ENCODE results near the gene KRTAP5-6.

Gene KRTAP5-6

GRCh38 chr11:1694846-1695547, 2.0 kb upstream of the KRTAP5-6 start:
- Mint-ChIP-seq H3K9me3 (no peaks in the 10 kb centered on the region), H3K27me3 (peaks cover 83% of the 10 kb centered on the region), H3K4me1 (ENCODE audit: low read depth) (peaks cover 11% of the 10 kb centered on the region), H3K36me3 (ENCODE audit: low read depth) (no peaks in the 10 kb centered on the region), H3K4me3 (no peak overlapping the region), H3K27ac (no peak overlapping the region)
- intact Hi-C loops (cut with micrococcal nuclease) = loop anchor here (1.0 to 2.0 kb wide), 2 partner anchors 137 to 462 kb away; no protein-coding TSS in a partner anchor

- H3K4me1 Mint-ChIP-seq (ENCODE audit: low read depth) = peaks cover 11% of the 10 kb centered on the region
- intact Hi-C loops (cut with micrococcal nuclease) = loop anchor here (2.0 kb wide), 1 partner anchor 461 kb away; no protein-coding TSS in a partner anchor
- H3K27me3 Mint-ChIP-seq = peaks cover 82% of the 10 kb centered on the region
- H3K9me3 Mint-ChIP-seq = no peaks in the 10 kb centered on the region
- H3K36me3 Mint-ChIP-seq (ENCODE audit: low read depth) = no peaks in the 10 kb centered on the region
- H3K4me3 Mint-ChIP-seq = no peak overlapping the region
- no peak overlapping the region for H3K27ac Mint-ChIP-seq
These were observed 1.4 kb upstream of the KRTAP5-6 start for GRCh38 chr11:1695548-1696108.

GRCh38 chr11:1699771-1700170, 2.8 kb downstream of the KRTAP5-6 start:
- Mint-ChIP-seq H3K4me1 (ENCODE audit: low read depth) (no peaks in the 10 kb centered on the region), H3K9me3 (no peaks in the 10 kb centered on the region), H3K4me3 (no peak overlapping the region), H3K27me3 (peaks cover 74% of the 10 kb centered on the region), H3K27ac (no peak overlapping the region), H3K36me3 (ENCODE audit: low read depth) (no peaks in the 10 kb centered on the region)
- intact Hi-C loops (cut with micrococcal nuclease) = no loop called here

GRCh38 chr11:1701091-1701807, 4.3 kb downstream of the KRTAP5-6 start:
- intact Hi-C loops (cut with micrococcal nuclease) = no loop called here
- Mint-ChIP-seq H3K27ac (no peak overlapping the region), H3K4me1 (ENCODE audit: low read depth) (no peaks in the 10 kb centered on the region), H3K9me3 (no peaks in the 10 kb centered on the region), H3K4me3 (no peak overlapping the region), H3K27me3 (peaks cover 68% of the 10 kb centered on the region), H3K36me3 (ENCODE audit: low read depth) (no peaks in the 10 kb centered on the region)

- Mint-ChIP-seq H3K27ac (no peak overlapping the region), H3K27me3 (peaks cover 68% of the 10 kb centered on the region), H3K4me3 (no peak overlapping the region), H3K9me3 (no peaks in the 10 kb centered on the region), H3K4me1 (ENCODE audit: low read depth) (no peaks in the 10 kb centered on the region), H3K36me3 (ENCODE audit: low read depth) (no peaks in the 10 kb centered on the region)
- intact Hi-C loops (cut with micrococcal nuclease) = no loop called here
These were observed 5.5 kb downstream of the KRTAP5-6 start for GRCh38 chr11:1702506-1702905.

GRCh38 chr11:1703146-1703545, 6.2 kb downstream of the KRTAP5-6 start:
- Mint-ChIP-seq H3K9me3 (no peaks in the 10 kb centered on the region), H3K4me3 (no peak overlapping the region), H3K27me3 (peaks cover 65% of the 10 kb centered on the region), H3K36me3 (ENCODE audit: low read depth) (no peaks in the 10 kb centered on the region), H3K27ac (no peak overlapping the region), H3K4me1 (ENCODE audit: low read depth) (no peaks in the 10 kb centered on the region)
- intact Hi-C loops (cut with micrococcal nuclease) = no loop called here

- Mint-ChIP-seq H3K4me1 (ENCODE audit: low read depth) (no peaks in the 10 kb centered on the region), H3K4me3 (no peak overlapping the region), H3K27me3 (peaks cover 69% of the 10 kb centered on the region), H3K36me3 (ENCODE audit: low read depth) (no peaks in the 10 kb centered on the region), H3K9me3 (no peaks in the 10 kb centered on the region), H3K27ac (no peak overlapping the region)
- intact Hi-C loops (cut with micrococcal nuclease) = loop anchor here (1.0 kb wide), 1 partner anchor 127 kb away; no protein-coding TSS in a partner anchor
These were observed 8.4 kb downstream of the KRTAP5-6 start for GRCh38 chr11:1705126-1706052.

- Mint-ChIP-seq H3K9me3 (no peaks in the 10 kb centered on the region), H3K4me1 (ENCODE audit: low read depth) (no peaks in the 10 kb centered on the region), H3K36me3 (ENCODE audit: low read depth) (no peaks in the 10 kb centered on the region), H3K27ac (no peak overlapping the region), H3K4me3 (no peak overlapping the region), H3K27me3 (peaks cover 64% of the 10 kb centered on the region)
- intact Hi-C loops (cut with micrococcal nuclease) = loop anchor here (1.0 kb wide), 1 partner anchor 125 kb away; no protein-coding TSS in a partner anchor
These were observed 9.8 kb downstream of the KRTAP5-6 start for GRCh38 chr11:1706634-1707400.

- no peaks in the 10 kb centered on the region for H3K9me3 Mint-ChIP-seq
- no peaks in the 10 kb centered on the region for H3K4me1 Mint-ChIP-seq (ENCODE audit: low read depth)
- H3K27me3 Mint-ChIP-seq = peaks cover 61% of the 10 kb centered on the region
- no peak overlapping the region for H3K4me3 Mint-ChIP-seq
- intact Hi-C loops (cut with micrococcal nuclease) = no loop called here
- H3K27ac Mint-ChIP-seq = no peak overlapping the region
- H3K36me3 Mint-ChIP-seq (ENCODE audit: low read depth) = no peaks in the 10 kb centered on the region
These were observed 10.8 kb downstream of the KRTAP5-6 start for GRCh38 chr11:1707751-1708150.

- Mint-ChIP-seq H3K27me3 (peaks cover 61% of the 10 kb centered on the region), H3K4me3 (no peak overlapping the region), H3K27ac (no peak overlapping the region), H3K36me3 (ENCODE audit: low read depth) (no peaks in the 10 kb centered on the region), H3K9me3 (no peaks in the 10 kb centered on the region), H3K4me1 (ENCODE audit: low read depth) (no peaks in the 10 kb centered on the region)
- intact Hi-C loops (cut with micrococcal nuclease) = no loop called here
These were observed 11.7 kb downstream of the KRTAP5-6 start for GRCh38 chr11:1708716-1709115.

GRCh38 chr11:1714908-1715885, 18.2 kb downstream of the KRTAP5-6 start:
- Mint-ChIP-seq H3K4me3 (no peak overlapping the region), H3K27me3 (peaks cover 36% of the 10 kb centered on the region), H3K36me3 (ENCODE audit: low read depth) (no peaks in the 10 kb centered on the region), H3K4me1 (ENCODE audit: low read depth) (no peaks in the 10 kb centered on the region), H3K27ac (no peak overlapping the region), H3K9me3 (no peaks in the 10 kb centered on the region)
- intact Hi-C loops (cut with micrococcal nuclease) = no loop called here

GRCh38 chr11:1717745-1718144, 20.8 kb downstream of the KRTAP5-6 start:
- no peaks in the 10 kb centered on the region for H3K9me3 Mint-ChIP-seq
- H3K27me3 Mint-ChIP-seq = peaks cover 43% of the 10 kb centered on the region
- no peaks in the 10 kb centered on the region for H3K36me3 Mint-ChIP-seq (ENCODE audit: low read depth)

More at GRCh38 chr11:1717745-1718144, 20.8 kb downstream of the KRTAP5-6 start:
- Mint-ChIP-seq H3K4me3 (no peak overlapping the region), H3K27ac (no peak overlapping the region), H3K4me1 (ENCODE audit: low read depth) (no peaks in the 10 kb centered on the region)
- intact Hi-C loops (cut with micrococcal nuclease) = no loop called here

Data from dendritic cell treated with granulocyte-macrophage colony-stimulating factor and Interleukin-4, amounts not matched to agents 40 ng/mL and 50 ng/mL, for 4 days (primary cell).